Activated naive CD8-positive, alpha-beta T cell (primary cell): ENCODE results near the gene GRIK3.

Source experiments
- H3K27ac Mint-ChIP-seq: one replicate; pipeline ENCODE4 v1.8.0; 2021; ENCODE audit warnings: mixed read lengths
- H3K27me3 Mint-ChIP-seq: one replicate; pipeline ENCODE4 v1.8.0; 2021; ENCODE audit warnings: mixed read lengths
- H3K36me3 Mint-ChIP-seq: one replicate; pipeline ENCODE4 v1.8.0; 2021; ENCODE audit warnings: mixed read lengths
- H3K4me1 Mint-ChIP-seq: one replicate; pipeline ENCODE4 v1.8.0; 2021; ENCODE audit warnings: low read depth, mixed read lengths
- H3K4me3 Mint-ChIP-seq: one replicate; pipeline ENCODE4 v1.8.0; 2021; ENCODE audit warnings: mild to moderate bottlenecking, mixed read lengths
- H3K9me3 Mint-ChIP-seq: one replicate; pipeline ENCODE4 v1.8.0; 2021; ENCODE audit warnings: low read depth, mixed read lengths

The GRIK3 gene

DNA sequence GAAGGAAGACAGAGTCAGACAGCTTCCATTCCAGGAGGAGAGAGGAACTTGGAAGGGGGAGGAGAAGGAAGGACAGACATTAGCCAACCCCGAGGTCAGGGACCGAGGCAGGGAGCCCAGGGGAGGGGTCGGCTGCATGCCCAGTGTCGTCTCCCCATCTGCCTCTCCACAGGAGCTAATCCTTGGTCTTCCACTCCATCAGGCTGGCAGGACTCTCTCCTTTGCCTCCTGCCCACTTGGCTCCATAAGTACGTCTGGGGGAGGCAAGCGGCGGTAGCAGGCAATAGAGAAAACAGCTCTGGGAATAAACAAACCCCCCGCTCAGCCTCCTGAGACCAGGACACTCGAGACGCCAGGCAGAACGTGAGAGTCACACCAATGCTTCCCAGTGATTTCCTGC lies 71.3 kb downstream of the GRIK3 start:
- H3K4me3 Mint-ChIP-seq = no peak overlapping the region
- no peak overlapping the region for H3K27ac Mint-ChIP-seq
- peaks cover 6% of the 10 kb centered on the region for H3K27me3 Mint-ChIP-seq
- H3K36me3 Mint-ChIP-seq = no peaks in the 10 kb centered on the region
- no peaks in the 10 kb centered on the region for H3K4me1 Mint-ChIP-seq
- H3K9me3 Mint-ChIP-seq = no peaks in the 10 kb centered on the region

- Mint-ChIP-seq H3K27me3 (peaks cover 4% of the 10 kb centered on the region), H3K27ac (no peak overlapping the region), H3K9me3 (no peaks in the 10 kb centered on the region), H3K4me3 (no peak overlapping the region), H3K36me3 (no peaks in the 10 kb centered on the region), H3K4me1 (no peaks in the 10 kb centered on the region)
Measured at GRCh38 chr1:36961062-36961615, 73.2 kb downstream of the GRIK3 start.

DNA sequence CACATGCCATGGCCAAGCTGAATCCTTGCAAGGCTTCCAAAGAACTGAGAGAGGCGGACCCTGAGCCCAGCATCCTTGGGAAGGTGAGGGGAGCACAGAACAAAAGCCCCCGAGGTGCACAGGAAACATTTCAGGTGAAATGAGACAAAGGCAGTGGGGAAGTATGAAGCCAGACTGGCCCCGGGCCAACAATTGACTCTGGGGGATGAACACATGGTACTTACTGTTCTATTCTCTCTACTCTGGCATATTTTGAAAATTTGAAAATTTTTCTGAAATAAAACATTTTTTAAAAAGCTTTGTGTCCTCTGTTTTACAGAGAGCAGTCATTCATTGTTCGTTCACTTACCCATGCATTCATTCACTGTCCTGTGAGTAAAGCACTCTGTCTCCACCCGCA lies 77.7 kb downstream of the GRIK3 start:
- H3K27ac Mint-ChIP-seq = no peak overlapping the region
- H3K9me3 Mint-ChIP-seq = no peaks in the 10 kb centered on the region
- no peaks in the 10 kb centered on the region for H3K4me1 Mint-ChIP-seq
- no peaks in the 10 kb centered on the region for H3K36me3 Mint-ChIP-seq
- H3K4me3 Mint-ChIP-seq = no peak overlapping the region
- H3K27me3 Mint-ChIP-seq = no peaks in the 10 kb centered on the region

- no peaks in the 10 kb centered on the region for H3K36me3 Mint-ChIP-seq
- no peaks in the 10 kb centered on the region for H3K4me1 Mint-ChIP-seq
- H3K9me3 Mint-ChIP-seq = no peaks in the 10 kb centered on the region
- no peaks in the 10 kb centered on the region for H3K27me3 Mint-ChIP-seq
- no peak overlapping the region for H3K4me3 Mint-ChIP-seq
- H3K27ac Mint-ChIP-seq = no peak overlapping the region
Measured at GRCh38 chr1:36955016-36955415, 79.3 kb downstream of the GRIK3 start.

DNA sequence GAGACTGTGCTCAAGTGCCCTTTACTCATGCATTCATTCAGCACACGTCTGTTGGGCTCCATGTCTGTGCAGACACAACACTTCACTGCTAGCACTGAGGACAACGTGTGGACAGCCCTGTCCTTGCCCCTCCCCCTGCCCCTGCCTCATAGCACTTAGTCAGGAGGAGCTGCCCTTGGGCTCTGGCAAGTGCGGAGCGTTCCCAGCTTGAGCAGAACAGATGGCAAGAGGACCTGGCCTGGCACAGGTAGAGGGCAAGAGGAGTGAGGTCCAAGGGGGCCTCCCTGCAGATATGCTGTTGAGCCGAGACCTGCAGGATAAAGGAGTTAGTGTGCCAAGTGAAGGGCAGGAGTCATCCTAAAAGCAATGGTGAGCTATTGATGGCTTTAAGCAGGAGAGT lies 81.3 kb downstream of the GRIK3 start:
- H3K4me1 Mint-ChIP-seq = no peaks in the 10 kb centered on the region
- peaks cover 5% of the 10 kb centered on the region for H3K27me3 Mint-ChIP-seq

GRCh38 chr1:36951761-36952160 lies 82.6 kb downstream of the GRIK3 start:
- H3K27ac Mint-ChIP-seq = no peak overlapping the region
- peaks cover 6% of the 10 kb centered on the region for H3K27me3 Mint-ChIP-seq

More for the DNA sequence above, 81.3 kb downstream of the GRIK3 start:
- Mint-ChIP-seq H3K9me3 (no peaks in the 10 kb centered on the region), H3K36me3 (no peaks in the 10 kb centered on the region), H3K27ac (no peak overlapping the region), H3K4me3 (no peak overlapping the region)

DNA sequence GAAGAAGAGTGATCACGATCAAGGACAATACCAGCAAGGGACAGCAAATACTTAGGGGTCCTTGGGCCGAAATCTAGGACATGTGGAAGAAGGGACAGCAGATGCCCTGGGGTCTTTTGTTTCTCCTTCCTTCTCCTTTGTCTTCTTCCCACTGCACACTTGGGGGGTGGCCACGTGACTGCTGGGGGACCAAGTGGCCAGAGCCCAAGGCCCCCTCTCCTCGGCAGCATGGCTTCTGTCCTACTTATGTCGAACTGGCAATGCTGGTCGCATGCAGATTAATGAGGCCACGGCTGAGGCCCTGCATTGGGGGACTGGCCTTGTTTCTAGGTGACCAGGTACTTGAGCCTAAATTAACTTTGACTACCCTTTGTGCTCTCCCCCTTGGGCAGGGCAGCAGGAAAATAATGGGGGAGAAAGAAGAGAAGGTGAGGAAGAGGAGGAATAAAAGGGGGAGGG lies 83.0 kb downstream of the GRIK3 start:
- Mint-ChIP-seq H3K27ac (no peak overlapping the region), H3K4me1 (no peaks in the 10 kb centered on the region), H3K4me3 (no peak overlapping the region), H3K9me3 (no peaks in the 10 kb centered on the region), H3K27me3 (peaks cover 6% of the 10 kb centered on the region), H3K36me3 (no peaks in the 10 kb centered on the region)

More at GRCh38 chr1:36951761-36952160, 82.6 kb downstream of the GRIK3 start:
- no peak overlapping the region for H3K4me3 Mint-ChIP-seq
- no peaks in the 10 kb centered on the region for H3K9me3 Mint-ChIP-seq
- no peaks in the 10 kb centered on the region for H3K4me1 Mint-ChIP-seq
- no peaks in the 10 kb centered on the region for H3K36me3 Mint-ChIP-seq

DNA sequence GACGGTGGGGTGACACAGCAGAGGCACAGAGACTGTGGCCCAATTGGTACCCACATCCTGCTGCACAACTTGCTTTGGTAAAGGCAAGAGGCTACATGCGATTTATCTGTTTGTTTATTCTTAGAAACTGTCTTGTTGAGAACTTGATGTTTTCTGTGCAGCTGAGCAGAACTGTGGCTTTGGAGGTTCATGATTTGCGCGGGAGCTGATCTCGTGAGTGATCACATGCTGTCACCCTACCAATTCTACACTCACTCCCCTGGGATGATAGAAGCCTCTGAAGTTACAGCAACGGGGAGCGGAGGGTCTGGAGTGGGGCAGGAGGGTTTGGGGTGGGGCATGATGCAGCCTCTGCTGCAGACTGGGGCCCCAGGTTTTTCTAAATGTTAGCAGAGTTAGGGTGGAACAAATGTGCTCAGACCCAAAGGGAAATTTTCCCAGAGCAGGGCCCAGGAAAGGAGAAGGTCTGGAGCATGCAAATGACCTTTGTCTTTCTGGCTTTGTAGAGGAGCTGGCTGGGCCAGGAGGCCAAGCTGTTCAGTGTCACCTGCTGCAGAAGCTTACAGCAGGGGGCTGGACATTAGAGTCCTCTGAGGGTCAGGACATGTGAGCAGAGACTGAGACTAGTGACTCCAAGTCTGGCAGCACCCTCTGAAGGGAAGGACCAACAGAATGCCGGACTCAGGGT lies 83.6 kb downstream of the GRIK3 start:
- Mint-ChIP-seq H3K4me1 (no peaks in the 10 kb centered on the region), H3K9me3 (no peaks in the 10 kb centered on the region), H3K36me3 (no peaks in the 10 kb centered on the region), H3K4me3 (no peak overlapping the region), H3K27ac (no peak overlapping the region), H3K27me3 (peaks cover 6% of the 10 kb centered on the region)

- Mint-ChIP-seq H3K9me3 (no peaks in the 10 kb centered on the region), H3K4me3 (no peak overlapping the region), H3K27ac (no peak overlapping the region), H3K4me1 (no peaks in the 10 kb centered on the region), H3K27me3 (peaks cover 7% of the 10 kb centered on the region), H3K36me3 (no peaks in the 10 kb centered on the region)
Measured at GRCh38 chr1:36948606-36949005, 85.7 kb downstream of the GRIK3 start.

GRCh38 chr1:36948147-36948546 lies 86.2 kb downstream of the GRIK3 start:
- peaks cover 7% of the 10 kb centered on the region for H3K27me3 Mint-ChIP-seq
- H3K4me1 Mint-ChIP-seq = no peaks in the 10 kb centered on the region
- H3K27ac Mint-ChIP-seq = no peak overlapping the region
- H3K9me3 Mint-ChIP-seq = no peaks in the 10 kb centered on the region
- H3K4me3 Mint-ChIP-seq = no peak overlapping the region
- H3K36me3 Mint-ChIP-seq = no peaks in the 10 kb centered on the region

- no peaks in the 10 kb centered on the region for H3K36me3 Mint-ChIP-seq
- no peak overlapping the region for H3K27ac Mint-ChIP-seq
- peaks cover 10% of the 10 kb centered on the region for H3K27me3 Mint-ChIP-seq
- H3K9me3 Mint-ChIP-seq = no peaks in the 10 kb centered on the region
- H3K4me1 Mint-ChIP-seq = no peaks in the 10 kb centered on the region
- H3K4me3 Mint-ChIP-seq = no peak overlapping the region
Measured at GRCh38 chr1:36947384-36947783, 86.9 kb downstream of the GRIK3 start.

DNA sequence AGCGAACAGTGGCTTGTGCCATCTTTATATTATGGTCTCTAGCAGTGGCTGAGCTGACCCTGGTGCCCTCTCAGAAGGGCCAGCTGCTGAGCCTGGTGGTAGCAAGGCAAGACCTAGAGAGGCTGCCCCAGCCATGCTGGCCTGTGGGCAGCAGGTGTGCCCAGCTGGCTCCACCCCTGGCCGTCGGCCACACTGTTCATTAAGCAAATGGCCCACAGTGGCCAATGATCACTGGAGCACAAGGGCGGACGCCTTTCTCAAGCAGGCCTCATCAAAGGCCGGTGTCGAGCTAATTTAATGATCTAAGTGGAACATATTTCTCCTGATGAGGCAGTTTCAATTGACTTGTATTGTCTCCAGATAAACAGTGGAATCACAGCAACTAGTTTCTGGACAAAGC lies 89.4 kb downstream of the GRIK3 start:
- Mint-ChIP-seq H3K4me3 (no peak overlapping the region), H3K36me3 (no peaks in the 10 kb centered on the region), H3K27me3 (peaks cover 10% of the 10 kb centered on the region), H3K9me3 (no peaks in the 10 kb centered on the region), H3K4me1 (no peaks in the 10 kb centered on the region), H3K27ac (no peak overlapping the region)

DNA sequence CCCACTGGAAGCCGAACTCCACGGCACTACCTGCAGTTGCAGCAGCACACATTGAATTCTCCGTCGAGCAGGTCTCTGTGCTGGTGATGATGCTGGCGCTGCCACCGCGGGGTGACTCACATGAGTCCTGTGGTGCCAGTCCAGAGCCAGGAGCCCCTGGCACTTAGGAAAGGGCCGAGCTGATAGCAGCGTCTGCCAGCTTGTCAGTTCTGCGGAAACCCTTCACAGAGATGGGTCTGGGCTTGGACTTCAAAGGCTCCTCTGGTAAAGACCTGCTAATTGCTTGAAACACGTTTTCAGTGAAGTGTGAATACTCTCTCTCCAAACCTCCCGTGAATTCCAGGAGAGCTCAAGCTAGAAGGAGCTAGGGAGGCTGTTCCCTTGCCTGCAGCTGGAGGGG lies 92.2 kb downstream of the GRIK3 start:
- Mint-ChIP-seq H3K27me3 (peaks cover 9% of the 10 kb centered on the region), H3K4me1 (no peaks in the 10 kb centered on the region), H3K36me3 (no peaks in the 10 kb centered on the region), H3K27ac (no peak overlapping the region), H3K4me3 (no peak overlapping the region), H3K9me3 (no peaks in the 10 kb centered on the region)

GRCh38 chr1:36941316-36941978 lies 92.9 kb downstream of the GRIK3 start:
- Mint-ChIP-seq H3K36me3 (no peaks in the 10 kb centered on the region), H3K27me3 (peaks cover 11% of the 10 kb centered on the region), H3K4me3 (no peak overlapping the region), H3K27ac (no peak overlapping the region), H3K9me3 (no peaks in the 10 kb centered on the region), H3K4me1 (no peaks in the 10 kb centered on the region)

GRCh38 chr1:36938819-36939218 lies 95.5 kb downstream of the GRIK3 start:
- Mint-ChIP-seq H3K36me3 (no peaks in the 10 kb centered on the region), H3K9me3 (no peaks in the 10 kb centered on the region), H3K27me3 (peaks cover 13% of the 10 kb centered on the region), H3K27ac (no peak overlapping the region), H3K4me1 (no peaks in the 10 kb centered on the region), H3K4me3 (no peak overlapping the region)
